GM10266 (cell line): Measurements from ENCODE around the gene NPRL2.

Experiments
- DNase-seq: peaks from one replicate; pipeline ENCODE4 v3.0.0; 2012; ENCODE audit errors: extremely low spot score
- TF ChIP-seq, protein P1 (sequence below): IDR thresholded peaks from 2 replicates; pipeline ENCODE4 v1.5.1; 2012; ENCODE audit warnings: mild to moderate bottlenecking, low read depth; ENCODE audit not compliant: control insufficient read depth, insufficient read depth; ENCODE audit errors: missing control alignments

NPRL2 gene

DNA sequence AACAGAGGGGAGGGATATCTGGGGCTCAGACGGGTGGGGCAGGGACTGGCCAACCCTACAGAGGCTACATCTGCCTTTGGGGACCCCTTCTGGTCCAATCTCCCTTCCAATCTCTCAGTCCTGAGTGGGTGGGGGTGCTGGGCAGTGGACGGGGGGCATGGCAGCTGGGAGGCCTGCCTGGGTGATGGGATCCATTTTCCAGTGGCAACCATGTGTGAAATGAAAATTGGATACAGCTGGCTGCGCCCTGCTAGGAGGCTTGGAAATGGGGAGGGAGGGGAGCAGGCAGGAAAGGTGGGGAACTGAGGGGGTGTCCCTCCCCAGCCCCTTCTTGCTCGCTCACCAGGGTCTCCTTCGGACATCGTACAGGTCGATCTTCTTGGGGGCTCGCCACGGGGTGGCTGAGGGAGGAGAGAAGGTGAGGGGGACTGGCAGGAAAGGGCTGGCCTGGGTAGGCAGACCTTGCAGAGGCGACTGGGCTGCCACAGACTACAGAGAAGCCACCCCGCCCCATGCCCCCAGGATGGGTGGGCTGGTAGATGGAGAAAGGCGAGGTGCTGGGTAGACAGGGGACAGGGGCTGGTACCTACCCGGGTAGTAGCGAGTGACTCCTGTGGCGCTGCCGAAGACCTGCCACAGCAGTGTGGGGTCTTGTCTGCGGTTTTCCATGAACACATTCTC lies 30.0 kb upstream of the NPRL2 start:
- TF ChIP-seq, protein P1, sequence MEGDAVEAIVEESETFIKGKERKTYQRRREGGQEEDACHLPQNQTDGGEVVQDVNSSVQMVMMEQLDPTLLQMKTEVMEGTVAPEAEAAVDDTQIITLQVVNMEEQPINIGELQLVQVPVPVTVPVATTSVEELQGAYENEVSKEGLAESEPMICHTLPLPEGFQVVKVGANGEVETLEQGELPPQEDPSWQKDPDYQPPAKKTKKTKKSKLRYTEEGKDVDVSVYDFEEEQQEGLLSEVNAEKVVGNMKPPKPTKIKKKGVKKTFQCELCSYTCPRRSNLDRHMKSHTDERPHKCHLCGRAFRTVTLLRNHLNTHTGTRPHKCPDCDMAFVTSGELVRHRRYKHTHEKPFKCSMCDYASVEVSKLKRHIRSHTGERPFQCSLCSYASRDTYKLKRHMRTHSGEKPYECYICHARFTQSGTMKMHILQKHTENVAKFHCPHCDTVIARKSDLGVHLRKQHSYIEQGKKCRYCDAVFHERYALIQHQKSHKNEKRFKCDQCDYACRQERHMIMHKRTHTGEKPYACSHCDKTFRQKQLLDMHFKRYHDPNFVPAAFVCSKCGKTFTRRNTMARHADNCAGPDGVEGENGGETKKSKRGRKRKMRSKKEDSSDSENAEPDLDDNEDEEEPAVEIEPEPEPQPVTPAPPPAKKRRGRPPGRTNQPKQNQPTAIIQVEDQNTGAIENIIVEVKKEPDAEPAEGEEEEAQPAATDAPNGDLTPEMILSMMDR: no peak
- no peak for DNase-seq

GRCh38 chr3:50378757-50379156 lies 28.2 kb upstream of the NPRL2 start:
- DNase-seq: no peak
- TF ChIP-seq, protein P1: no peak

DNA sequence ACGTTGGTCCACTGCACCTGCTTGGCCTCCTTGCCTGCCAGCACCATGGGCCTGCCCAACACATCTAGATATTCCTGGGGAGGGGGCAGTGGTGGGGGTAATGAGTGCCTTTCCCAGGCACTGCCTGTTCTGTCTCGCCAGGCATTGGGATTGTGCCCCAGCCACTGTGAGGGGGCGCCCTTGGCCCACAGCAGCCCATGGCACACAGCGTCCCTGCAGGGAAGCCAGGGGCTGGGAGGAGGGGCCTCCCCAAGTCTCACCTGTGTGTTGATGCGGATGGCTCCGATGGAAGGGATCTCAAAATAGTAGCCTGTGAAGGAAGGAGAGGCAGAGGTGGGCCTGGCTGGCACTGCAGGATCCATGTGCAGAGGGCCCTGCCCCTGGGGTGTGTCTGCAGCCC lies 27.4 kb upstream of the NPRL2 start:
- no peak for DNase-seq
- TF ChIP-seq, protein P1: no peak

- DNase-seq: no peak
- TF ChIP-seq, protein P1: peak; percentile 31
These were observed 24.8 kb upstream of the NPRL2 start for GRCh38 chr3:50375258-50375931.

DNA sequence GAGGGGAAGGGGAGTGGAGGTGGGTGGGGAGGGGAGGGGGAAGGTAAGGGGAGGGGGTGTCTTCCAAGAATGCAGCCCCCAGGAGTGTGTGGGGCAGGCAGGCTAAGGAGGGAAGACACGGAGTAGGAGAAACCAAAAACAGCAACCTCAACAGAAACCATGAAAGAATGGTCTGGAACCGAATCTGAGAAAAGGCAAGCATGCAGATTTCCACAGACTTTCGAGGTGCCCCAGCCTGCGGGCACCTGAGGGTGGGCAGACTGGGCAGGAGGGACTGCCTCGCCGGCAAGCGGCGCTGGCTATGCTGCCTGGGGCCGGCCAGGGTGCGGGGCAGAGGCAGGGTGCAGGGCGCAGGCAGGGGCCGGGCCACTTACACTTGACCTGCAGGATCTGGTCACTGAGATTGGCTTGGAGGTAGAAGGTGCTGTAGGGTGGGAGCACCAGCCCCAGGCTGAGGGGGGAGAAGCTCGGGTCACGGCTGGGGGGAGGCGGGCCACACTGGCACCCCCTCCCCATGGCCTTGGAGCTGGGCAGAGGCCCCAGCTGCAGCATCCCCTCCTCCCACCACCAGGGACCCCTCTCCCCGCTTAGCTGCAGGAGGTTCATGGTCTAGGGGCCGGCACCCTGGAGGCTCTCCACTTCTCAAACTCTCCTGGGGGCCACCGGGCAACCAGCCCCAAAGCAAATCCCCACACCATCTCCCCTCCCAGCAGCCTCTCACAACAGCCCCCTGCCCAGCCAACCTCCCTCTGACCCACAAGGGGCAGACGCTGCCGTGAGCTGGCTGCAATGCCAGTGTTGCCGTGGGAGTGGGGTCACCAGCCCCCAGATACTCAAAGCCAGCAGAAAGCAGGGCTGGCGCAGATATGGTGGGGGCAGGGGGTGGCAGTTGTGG lies 24.0 kb upstream of the NPRL2 start:
- TF ChIP-seq, protein P1: no peak
- no peak for DNase-seq

DNA sequence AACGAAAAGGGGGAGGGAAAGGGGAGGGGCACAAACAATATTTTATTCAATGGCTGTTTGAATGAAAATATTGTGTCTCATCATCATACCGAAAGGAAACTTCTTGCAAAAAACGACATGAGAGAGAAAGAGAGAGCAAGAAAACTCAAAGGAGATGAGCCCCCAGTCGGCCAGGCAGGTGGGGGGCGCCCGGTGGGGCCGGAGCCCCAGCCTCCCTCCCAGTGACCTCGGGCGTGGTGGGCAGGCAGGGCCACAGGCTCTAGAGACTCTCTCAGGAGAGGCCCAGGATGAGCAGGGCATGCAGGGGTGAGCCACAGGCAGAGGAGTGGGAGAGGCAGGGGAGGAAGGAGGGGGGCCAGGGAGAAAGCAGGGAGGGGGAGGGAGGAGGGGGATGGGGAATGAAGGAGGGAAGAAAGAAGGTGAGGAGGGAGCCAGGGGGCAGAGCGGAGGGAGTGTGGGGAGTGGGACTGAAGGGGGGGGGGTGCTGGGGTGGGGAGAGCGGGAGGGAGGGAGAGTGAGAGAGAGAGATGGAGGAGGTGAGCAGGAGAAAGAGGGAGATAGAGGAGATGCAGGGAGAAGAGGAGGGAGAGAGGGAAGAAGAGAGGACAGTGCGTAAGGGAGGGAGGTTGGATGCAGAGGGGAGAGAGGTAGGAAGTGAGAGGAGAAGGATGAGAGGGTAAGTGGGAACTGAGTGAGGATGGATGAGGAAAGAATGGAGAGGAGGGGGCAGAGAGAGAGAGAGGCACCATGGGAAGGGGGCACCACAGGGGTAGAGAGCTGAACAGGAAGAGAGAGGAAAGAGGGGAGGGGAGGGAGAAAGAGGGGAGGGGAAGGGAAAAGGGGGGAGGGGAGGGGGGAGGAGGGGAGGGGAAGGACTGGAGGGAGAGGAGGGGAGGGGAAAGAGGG lies 22.8 kb upstream of the NPRL2 start:
- no peak for DNase-seq

More for the DNA sequence above, 22.8 kb upstream of the NPRL2 start:
- TF ChIP-seq, protein P1: no peak
